Fibroblast of lung (primary cell): ENCODE data around the gene TRAF5. TPM values are rescaled to one million over a fixed set of nuclear protein-coding genes. Genes with fewer than 3 reads are reported as not detected.

Experiments used
- DNase-seq, 2 donors: peaks; one replicate each; pipeline versions ENCODE4 v3.0.0 to v3.0.0-alpha.2; 2010; ENCODE audit warnings: low read depth in 2 of 2
- H2AFZ ChIP-seq: 2 replicates; pipeline ENCODE4 v1.5.1; 2012; ENCODE audit warnings: low read length, control low read depth, inconsistent platforms
- H3K27ac ChIP-seq: 2 replicates; pipeline ENCODE4 v1.5.1; 2011; ENCODE audit warnings: low read length, control low read depth; ENCODE audit not compliant: insufficient read depth
- H3K27me3 ChIP-seq: 2 replicates; pipeline ENCODE4 v1.5.1; 2011; ENCODE audit warnings: mild to moderate bottlenecking, low read length; ENCODE audit not compliant: control insufficient read depth, insufficient read depth
- H3K36me3 ChIP-seq: 2 replicates; pipeline ENCODE4 v1.5.1; 2011; ENCODE audit warnings: low read length; ENCODE audit not compliant: control insufficient read depth, insufficient read depth
- H3K4me1 ChIP-seq: 2 replicates; pipeline ENCODE4 v1.5.1; 2011; ENCODE audit warnings: low read length; ENCODE audit not compliant: control insufficient read depth, insufficient read depth; ENCODE audit errors: extremely low read depth
- H3K4me2 ChIP-seq: 2 replicates; pipeline ENCODE4 v1.5.1; 2011; ENCODE audit warnings: low read length, control low read depth; ENCODE audit not compliant: insufficient read depth; ENCODE audit errors: extremely low read depth
- H3K4me3 ChIP-seq, 4 experiments: fragments of 200-600 bp in 1 of 4; sonication (generic) in 1 of 4; replicated peaks in 1 of 4; 2 replicates each; pipeline ENCODE4 v1.5.1; 2011 to 2016; ENCODE audit warnings: low read length in 4 of 4, low read depth in 3 of 4, mild to moderate bottlenecking in 3 of 4, control low read depth in 2 of 4, inconsistent platforms in 1 of 4, mixed read lengths in 1 of 4; ENCODE audit not compliant: insufficient read depth in 1 of 4; ENCODE audit errors: control extremely low read depth in 1 of 4
- H3K79me2 ChIP-seq: 2 replicates; pipeline ENCODE4 v1.5.1; 2012; ENCODE audit warnings: mild to moderate bottlenecking, low read length, inconsistent platforms; ENCODE audit not compliant: control insufficient read depth, insufficient read depth
- H3K9ac ChIP-seq: 2 replicates; pipeline ENCODE4 v1.5.1; 2011; ENCODE audit warnings: mild to moderate bottlenecking, low read length, control low read depth; ENCODE audit not compliant: insufficient read depth
- H3K9me3 ChIP-seq: 2 replicates; pipeline ENCODE4 v1.5.1; 2012; ENCODE audit warnings: low read depth, low read length; ENCODE audit not compliant: control insufficient read depth, insufficient read depth
- H4K20me1 ChIP-seq: 2 replicates; pipeline ENCODE4 v1.5.1; 2011; ENCODE audit warnings: low read length; ENCODE audit not compliant: control insufficient read depth, insufficient read depth; ENCODE audit errors: extremely low read depth
- CTCF ChIP-seq, 2 donors: IDR thresholded peaks in 1 of 2; conservative IDR thresholded peaks in 1 of 2; 1 replicate in 1 of 2; 2 replicates in 1 of 2; pipeline ENCODE4 v1.5.1; 2011 to 2012; ENCODE audit warnings: low read length in 2 of 2, control low read depth in 1 of 2, inconsistent platforms in 1 of 2, low read depth in 1 of 2, mild to moderate bottlenecking in 1 of 2
- EZH2 ChIP-seq: IDR thresholded peaks from 2 replicates; pipeline ENCODE4 v1.5.1; 2012; ENCODE audit warnings: low read length, control low read depth, mild to moderate bottlenecking; ENCODE audit errors: missing control alignments
- polyA plus RNA-seq, 2 donors: library from polyadenylated mRNA; depleted of rRNA in 1 of 2; stranded (reverse) in 1 of 2; unstranded in 1 of 2; fragments of >200 nt; gene quantifications; 2 replicates each; pipeline ENCODE4 v1.2.1, GENCODE V29; 2011 to 2012; ENCODE audit warnings: missing spikeins in 1 of 2
- total RNA-seq: library from RNA; depleted of rRNA; stranded (reverse); fragments of >200 nt; gene quantifications from 2 replicates; pipeline ENCODE4 v1.2.1, GENCODE V29; 2014

TRAF5 gene
- total and polyA plus RNA-seq, 2 donors (not counting 1 experiment from before 2014, with no cell fraction given): 13.5 to 20.9 TPM

- no peak overlapping the region for H3K27ac ChIP-seq
- DNase-seq: peak in 1 of 2 donors; percentile 14
- no peaks in the 10 kb centered on the region for H4K20me1 ChIP-seq
- H3K4me2 ChIP-seq: no peak overlapping the region
- H3K79me2 ChIP-seq: no peaks in the 10 kb centered on the region
- no peaks in the 10 kb centered on the region for H3K9me3 ChIP-seq
- no peak overlapping the region for H2AFZ ChIP-seq
- H3K4me1 ChIP-seq: no peaks in the 10 kb centered on the region
- no peak overlapping the region for H3K9ac ChIP-seq
- H3K36me3 ChIP-seq: no peaks in the 10 kb centered on the region
- no peaks in the 10 kb centered on the region for H3K27me3 ChIP-seq
- no peak overlapping the region for H3K4me3 ChIP-seq
- no peak for TF ChIP-seq EZH2
- no peak for TF ChIP-seq CTCF (conservative IDR thresholded peaks at IDR 0.05 in 1 of 2, IDR thresholded peaks at IDR 0.05 in 1 of 2; ENCODE audit: low read depth in 1 of 2, low read length in 2 of 2)
Measured at GRCh38 chr1:211343607-211344006, 17.0 kb downstream of the TRAF5 start.

GRCh38 chr1:211344152-211344618, 17.6 kb downstream of the TRAF5 start:
- DNase-seq: peak in 1 of 2 donors; percentile 15
- no peak for TF ChIP-seq EZH2
- no peak for TF ChIP-seq CTCF (conservative IDR thresholded peaks at IDR 0.05 in 1 of 2, IDR thresholded peaks at IDR 0.05 in 1 of 2; ENCODE audit: low read depth in 1 of 2, low read length in 2 of 2)
- Histone ChIP-seq H3K4me1 (no peaks in the 10 kb centered on the region), H3K27ac (no peak overlapping the region), H3K4me3 (no peak overlapping the region), H4K20me1 (no peaks in the 10 kb centered on the region), H3K4me2 (no peak overlapping the region), H3K27me3 (no peaks in the 10 kb centered on the region), H3K79me2 (no peaks in the 10 kb centered on the region), H3K9me3 (no peaks in the 10 kb centered on the region), H3K36me3 (no peaks in the 10 kb centered on the region), H3K9ac (no peak overlapping the region), H2AFZ (no peak overlapping the region)

- TF ChIP-seq CTCF (conservative IDR thresholded peaks at IDR 0.05 in 1 of 2, IDR thresholded peaks at IDR 0.05 in 1 of 2; ENCODE audit: low read depth in 1 of 2, low read length in 2 of 2) (no peak), EZH2 (no peak)
- Histone ChIP-seq H3K4me2 (no peak overlapping the region), H3K27ac (no peak overlapping the region), H3K4me3 (no peak overlapping the region), H3K79me2 (no peaks in the 10 kb centered on the region), H4K20me1 (no peaks in the 10 kb centered on the region), H3K9me3 (no peaks in the 10 kb centered on the region), H2AFZ (no peak overlapping the region), H3K9ac (no peak overlapping the region), H3K27me3 (no peaks in the 10 kb centered on the region), H3K4me1 (no peaks in the 10 kb centered on the region), H3K36me3 (no peaks in the 10 kb centered on the region)
- peak; percentile 26 to 49 for DNase-seq
Measured at GRCh38 chr1:211345719-211346118, 19.1 kb downstream of the TRAF5 start.
